ENCODE results near the gene SFTA2.

The SFTA2 gene

DNA sequence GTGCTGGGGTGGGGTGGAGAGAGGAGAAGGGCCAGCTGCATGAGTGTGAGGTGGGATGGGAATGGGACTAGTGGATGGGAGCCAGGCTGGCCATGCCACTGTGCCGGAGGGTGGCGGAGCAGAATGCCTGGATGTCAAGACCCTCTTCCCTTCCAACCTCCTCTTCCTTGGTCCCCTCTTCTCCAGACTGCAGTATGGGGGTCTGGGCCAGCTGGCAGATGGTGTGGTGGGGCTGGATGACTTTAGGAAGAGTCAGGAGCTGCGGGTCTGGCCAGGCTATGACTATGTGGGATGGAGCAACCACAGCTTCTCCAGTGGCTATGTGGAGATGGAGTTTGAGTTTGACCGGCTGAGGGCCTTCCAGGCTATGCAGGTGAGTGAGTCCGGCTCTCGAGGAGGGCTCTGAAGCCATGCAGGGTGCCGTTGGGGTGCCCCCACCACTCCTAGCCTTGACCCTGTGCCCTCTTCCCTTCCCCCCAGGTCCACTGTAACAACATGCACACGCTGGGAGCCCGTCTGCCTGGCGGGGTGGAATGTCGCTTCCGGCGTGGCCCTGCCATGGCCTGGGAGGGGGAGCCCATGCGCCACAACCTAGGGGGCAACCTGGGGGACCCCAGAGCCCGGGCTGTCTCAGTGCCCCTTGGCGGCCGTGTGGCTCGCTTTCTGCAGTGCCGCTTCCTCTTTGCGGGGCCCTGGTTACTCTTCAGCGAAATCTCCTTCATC is 40.0 kb downstream of the SFTA2 start:
- H3K27ac ChIP-seq (ENCODE audit: low read depth, low read length) = no peak overlapping the region
- H3K36me3 ChIP-seq (ENCODE audit: insufficient read depth, low read length) = no peaks in the 10 kb centered on the region
- H3K27me3 ChIP-seq (ENCODE audit: insufficient read depth, low read length) = no peaks in the 10 kb centered on the region
- H3K4me1 ChIP-seq (ENCODE audit: control insufficient read depth, insufficient read depth, low read length, unreplicated experiment) = peaks cover 17% of the 10 kb centered on the region
- H3K4me3 ChIP-seq (ENCODE audit: low read depth, low read length) = no peak overlapping the region
- H3K79me2 ChIP-seq (ENCODE audit: control insufficient read depth, insufficient read depth, low read length, unreplicated experiment) = no peaks in the 10 kb centered on the region
- no peak overlapping the region for H2AFZ ChIP-seq (ENCODE audit: low read length, unreplicated experiment)

GRCh38 chr6:30891450-30891723 is 40.6 kb downstream of the SFTA2 start:
- H3K27ac ChIP-seq (ENCODE audit: low read depth, low read length) = no peak overlapping the region
- H3K4me3 ChIP-seq (ENCODE audit: low read depth, low read length) = no peak overlapping the region
- no peaks in the 10 kb centered on the region for H3K79me2 ChIP-seq (ENCODE audit: control insufficient read depth, insufficient read depth, low read length, unreplicated experiment)
- H3K27me3 ChIP-seq (ENCODE audit: insufficient read depth, low read length) = no peaks in the 10 kb centered on the region
- peaks cover 23% of the 10 kb centered on the region for H3K4me1 ChIP-seq (ENCODE audit: control insufficient read depth, insufficient read depth, low read length, unreplicated experiment)
- H2AFZ ChIP-seq (ENCODE audit: low read length, unreplicated experiment) = no peak overlapping the region
- no peaks in the 10 kb centered on the region for H3K36me3 ChIP-seq (ENCODE audit: insufficient read depth, low read length)

GRCh38 chr6:30890646-30891449 is 41.1 kb downstream of the SFTA2 start:
- Histone ChIP-seq H3K36me3 (ENCODE audit: insufficient read depth, low read length) (no peaks in the 10 kb centered on the region), H3K79me2 (ENCODE audit: control insufficient read depth, insufficient read depth, low read length, unreplicated experiment) (peaks cover under 1% of the 10 kb centered on the region), H3K4me3 (ENCODE audit: low read depth, low read length) (no peak overlapping the region), H2AFZ (ENCODE audit: low read length, unreplicated experiment) (no peak overlapping the region), H3K27me3 (ENCODE audit: insufficient read depth, low read length) (no peaks in the 10 kb centered on the region), H3K4me1 (ENCODE audit: control insufficient read depth, insufficient read depth, low read length, unreplicated experiment) (peaks cover 28% of the 10 kb centered on the region), H3K27ac (ENCODE audit: low read depth, low read length) (no peak overlapping the region)

GRCh38 chr6:30889921-30890645 is 41.9 kb downstream of the SFTA2 start:
- no peak overlapping the region for H2AFZ ChIP-seq (ENCODE audit: low read length, unreplicated experiment)
- peaks cover 34% of the 10 kb centered on the region for H3K4me1 ChIP-seq (ENCODE audit: control insufficient read depth, insufficient read depth, low read length, unreplicated experiment)
- no peak overlapping the region for H3K27ac ChIP-seq (ENCODE audit: low read depth, low read length)
- no peaks in the 10 kb centered on the region for H3K36me3 ChIP-seq (ENCODE audit: insufficient read depth, low read length)
- no peaks in the 10 kb centered on the region for H3K27me3 ChIP-seq (ENCODE audit: insufficient read depth, low read length)
- no peak overlapping the region for H3K4me3 ChIP-seq (ENCODE audit: low read depth, low read length)
- H3K79me2 ChIP-seq (ENCODE audit: control insufficient read depth, insufficient read depth, low read length, unreplicated experiment) = peaks cover 7% of the 10 kb centered on the region

GRCh38 chr6:30889496-30889885 is 42.5 kb downstream of the SFTA2 start:
- H3K4me1 ChIP-seq (ENCODE audit: control insufficient read depth, insufficient read depth, low read length, unreplicated experiment) = peaks cover 34% of the 10 kb centered on the region
- H3K27me3 ChIP-seq (ENCODE audit: insufficient read depth, low read length) = no peaks in the 10 kb centered on the region
- H3K36me3 ChIP-seq (ENCODE audit: insufficient read depth, low read length) = no peaks in the 10 kb centered on the region
- H3K4me3 ChIP-seq (ENCODE audit: low read depth, low read length) = no peak overlapping the region
- no peak overlapping the region for H3K27ac ChIP-seq (ENCODE audit: low read depth, low read length)
- peaks cover 7% of the 10 kb centered on the region for H3K79me2 ChIP-seq (ENCODE audit: control insufficient read depth, insufficient read depth, low read length, unreplicated experiment)
- H2AFZ ChIP-seq (ENCODE audit: low read length, unreplicated experiment) = no peak overlapping the region

DNA sequence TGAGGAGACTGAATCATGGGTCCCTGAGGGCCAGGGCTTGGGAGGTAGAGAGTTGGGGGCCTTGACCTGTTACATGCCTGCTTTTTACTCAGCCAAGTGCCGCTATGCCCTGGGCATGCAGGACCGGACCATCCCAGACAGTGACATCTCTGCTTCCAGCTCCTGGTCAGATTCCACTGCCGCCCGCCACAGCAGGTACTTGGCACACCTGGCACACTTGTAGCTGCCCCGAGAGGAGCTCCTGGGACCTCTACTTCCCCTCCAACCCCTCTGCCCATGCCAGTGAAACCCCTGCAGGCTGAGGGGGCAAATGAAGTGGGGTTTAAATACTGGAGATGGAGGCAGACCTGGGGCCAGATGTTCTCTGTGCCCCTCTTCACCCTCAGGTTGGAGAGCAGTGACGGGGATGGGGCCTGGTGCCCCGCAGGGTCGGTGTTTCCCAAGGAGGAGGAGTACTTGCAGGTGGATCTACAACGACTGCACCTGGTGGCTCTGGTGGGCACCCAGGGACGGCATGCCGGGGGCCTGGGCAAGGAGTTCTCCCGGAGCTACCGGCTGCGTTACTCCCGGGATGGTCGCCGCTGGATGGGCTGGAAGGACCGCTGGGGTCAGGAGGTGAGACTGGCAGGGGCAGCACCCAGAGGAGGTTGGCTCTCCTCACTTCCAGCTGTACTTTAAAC is 43.0 kb downstream of the SFTA2 start:
- H3K4me1 ChIP-seq (ENCODE audit: control insufficient read depth, insufficient read depth, low read length, unreplicated experiment) = peaks cover 34% of the 10 kb centered on the region
- no peak overlapping the region for H3K27ac ChIP-seq (ENCODE audit: low read depth, low read length)
- H3K36me3 ChIP-seq (ENCODE audit: insufficient read depth, low read length) = no peaks in the 10 kb centered on the region
- H2AFZ ChIP-seq (ENCODE audit: low read length, unreplicated experiment) = no peak overlapping the region
- no peaks in the 10 kb centered on the region for H3K27me3 ChIP-seq (ENCODE audit: insufficient read depth, low read length)
- H3K79me2 ChIP-seq (ENCODE audit: control insufficient read depth, insufficient read depth, low read length, unreplicated experiment) = peaks cover 7% of the 10 kb centered on the region
- no peak overlapping the region for H3K4me3 ChIP-seq (ENCODE audit: low read depth, low read length)

DNA sequence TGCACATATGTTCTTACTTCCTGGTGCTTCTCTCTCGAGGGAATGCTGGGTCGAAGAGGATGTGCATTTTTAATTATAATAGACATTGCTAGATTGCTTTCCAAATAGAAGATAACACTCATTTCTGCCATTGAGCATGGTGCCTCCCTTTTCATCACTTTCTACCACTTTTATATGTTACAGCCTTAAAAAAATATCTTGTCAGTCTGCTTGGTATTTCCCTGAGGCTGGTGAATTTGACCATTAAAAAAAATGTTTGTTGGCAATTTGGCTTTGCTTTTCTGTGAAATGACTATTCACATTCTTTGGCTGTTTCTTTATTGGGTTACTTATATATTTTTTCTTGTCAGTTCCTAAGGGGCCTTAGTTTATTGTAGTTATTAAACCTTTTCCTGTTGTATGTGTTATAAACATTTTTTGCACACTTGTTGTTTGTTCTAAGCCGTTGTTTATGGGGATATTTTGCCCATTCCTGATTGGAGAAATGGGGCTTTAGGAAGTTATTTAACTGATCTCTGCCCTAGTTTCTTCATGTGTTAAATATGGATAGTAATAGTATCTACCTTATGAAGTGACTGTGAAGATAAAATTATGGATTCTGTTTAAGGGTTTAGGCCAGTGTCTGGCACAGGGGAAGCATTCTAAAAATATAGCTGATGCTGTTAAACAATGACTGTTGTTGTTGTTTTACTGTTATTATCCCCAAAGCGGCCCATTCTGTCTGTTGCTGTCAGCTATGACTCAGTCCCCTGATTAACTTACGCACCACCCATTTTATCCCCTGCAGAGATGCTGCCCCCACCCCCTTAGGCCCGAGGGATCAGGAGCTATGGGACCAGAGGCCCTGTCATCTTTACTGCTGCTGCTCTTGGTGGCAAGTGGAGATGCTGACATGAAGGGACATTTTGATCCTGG is 43.8 kb downstream of the SFTA2 start:
- Histone ChIP-seq H2AFZ (ENCODE audit: low read length, unreplicated experiment) (no peak overlapping the region), H3K27ac (ENCODE audit: low read depth, low read length) (peak overlapping the region; percentile 52), H3K79me2 (ENCODE audit: control insufficient read depth, insufficient read depth, low read length, unreplicated experiment) (peaks cover 7% of the 10 kb centered on the region), H3K27me3 (ENCODE audit: insufficient read depth, low read length) (no peaks in the 10 kb centered on the region), H3K4me3 (ENCODE audit: low read depth, low read length) (no peak overlapping the region), H3K4me1 (ENCODE audit: control insufficient read depth, insufficient read depth, low read length, unreplicated experiment) (peaks cover 34% of the 10 kb centered on the region), H3K36me3 (ENCODE audit: insufficient read depth, low read length) (no peaks in the 10 kb centered on the region)

- Histone ChIP-seq H2AFZ (ENCODE audit: low read length, unreplicated experiment) (no peak overlapping the region), H3K27ac (ENCODE audit: low read depth, low read length) (no peak overlapping the region), H3K4me1 (ENCODE audit: control insufficient read depth, insufficient read depth, low read length, unreplicated experiment) (peaks cover 34% of the 10 kb centered on the region), H3K27me3 (ENCODE audit: insufficient read depth, low read length) (no peaks in the 10 kb centered on the region), H3K4me3 (ENCODE audit: low read depth, low read length) (no peak overlapping the region), H3K36me3 (ENCODE audit: insufficient read depth, low read length) (no peaks in the 10 kb centered on the region), H3K79me2 (ENCODE audit: control insufficient read depth, insufficient read depth, low read length, unreplicated experiment) (peaks cover 7% of the 10 kb centered on the region)
Measured at GRCh38 chr6:30886897-30887255, 45.1 kb downstream of the SFTA2 start.

DNA sequence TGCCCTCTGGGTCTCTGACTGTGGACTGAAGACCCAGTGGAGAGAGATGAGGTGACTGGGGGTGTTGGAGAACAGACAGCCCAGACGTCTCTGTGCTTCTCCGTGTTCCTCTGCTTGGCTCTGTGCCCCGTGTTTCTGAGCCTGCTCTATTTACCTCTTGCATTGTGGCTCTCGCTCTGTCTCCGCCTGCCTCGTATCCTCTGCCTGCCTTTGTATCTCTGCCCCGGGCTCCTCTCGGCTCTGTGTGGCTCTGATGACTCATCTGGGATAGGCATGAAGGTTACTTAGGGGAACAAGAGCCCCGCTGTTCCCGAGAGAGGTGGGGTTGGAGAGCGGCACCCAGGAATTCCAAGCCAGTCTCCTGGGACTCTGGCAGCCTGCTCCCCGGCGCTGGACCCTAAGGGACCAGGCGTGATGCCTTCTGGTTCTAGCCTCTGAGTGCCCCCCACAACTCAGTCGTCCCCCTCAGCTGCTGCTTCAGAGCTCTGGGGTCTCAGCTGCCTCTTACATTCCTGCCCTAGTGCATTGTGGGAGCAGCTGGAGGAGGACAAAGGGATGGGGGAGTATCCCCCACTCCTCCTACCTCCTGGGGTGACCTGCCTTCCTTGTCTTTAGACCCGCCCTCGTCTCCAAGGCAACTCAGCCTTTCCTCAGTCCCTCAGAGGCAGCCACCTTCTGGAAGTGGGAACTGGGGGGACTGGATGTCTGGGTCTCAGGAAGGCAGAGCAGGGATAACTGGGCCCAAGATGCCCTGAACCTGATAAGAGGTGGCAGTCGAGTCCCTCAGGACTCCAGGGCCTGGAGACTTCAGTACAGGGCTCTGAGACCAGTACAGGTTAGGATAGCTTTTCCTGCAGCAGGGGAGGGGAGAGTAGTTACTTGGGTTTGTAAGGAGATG is 45.7 kb downstream of the SFTA2 start:
- Histone ChIP-seq H2AFZ (ENCODE audit: low read length, unreplicated experiment) (no peak overlapping the region), H3K79me2 (ENCODE audit: control insufficient read depth, insufficient read depth, low read length, unreplicated experiment) (peaks cover 7% of the 10 kb centered on the region), H3K27ac (ENCODE audit: low read depth, low read length) (no peak overlapping the region), H3K4me3 (ENCODE audit: low read depth, low read length) (peak overlapping the region; percentile 78), H3K4me1 (ENCODE audit: control insufficient read depth, insufficient read depth, low read length, unreplicated experiment) (peaks cover 34% of the 10 kb centered on the region), H3K36me3 (ENCODE audit: insufficient read depth, low read length) (no peaks in the 10 kb centered on the region), H3K27me3 (ENCODE audit: insufficient read depth, low read length) (no peaks in the 10 kb centered on the region)

All from ACC112 (cell line).